WTC11 (cell line): Measurements from ENCODE around the gene AUP1. TPM values are rescaled to one million over a fixed set of nuclear protein-coding genes. Genes with fewer than 3 reads are reported as not detected.

Experiments used
- ATF1 ChIP-seq: sonication (generic); formaldehyde crosslinking; IDR thresholded peaks from 2 replicates; pipeline ENCODE4 v1.8.1; 2023; ENCODE audit warnings: mild to moderate bottlenecking, moderate library complexity, missing genetic modification reagents
- CREB1 ChIP-seq: sonication (generic); formaldehyde crosslinking; IDR thresholded peaks from 2 replicates; pipeline ENCODE4 v1.8.0; 2023; ENCODE audit warnings: mild to moderate bottlenecking, missing genetic modification reagents
- E2F5 ChIP-seq: sonication (generic); formaldehyde crosslinking; IDR thresholded peaks from 2 replicates; pipeline ENCODE4 v1.8.1; 2022; ENCODE audit warnings: mild to moderate bottlenecking, moderate library complexity, missing genetic modification reagents
- EMX1 ChIP-seq: fragments of 250-450 bp; sonication (Bioruptor Pico); IDR thresholded peaks from 2 replicates; pipeline ENCODE4 v1.8.0; 2021; ENCODE audit warnings: mild to moderate bottlenecking
- FOXK1 ChIP-seq: sonication (generic); formaldehyde crosslinking; IDR thresholded peaks from 2 replicates; pipeline ENCODE4 v1.8.0; 2022; ENCODE audit warnings: mild to moderate bottlenecking, moderate library complexity, missing genetic modification reagents
- FOXP1 ChIP-seq: sonication (generic); formaldehyde crosslinking; IDR thresholded peaks from 2 replicates; pipeline ENCODE4 v1.8.0; 2022; ENCODE audit warnings: missing genetic modification reagents, mild to moderate bottlenecking, moderate library complexity, borderline replicate concordance
- GRHL2 ChIP-seq: fragments of 250-450 bp; sonication (Bioruptor Pico); IDR thresholded peaks from 2 replicates; pipeline ENCODE4 v1.8.0; 2022; ENCODE audit warnings: mild to moderate bottlenecking, moderate library complexity; ENCODE audit not compliant: insufficient replicate concordance, severe bottlenecking
- KAT7 ChIP-seq: sonication (generic); formaldehyde crosslinking; IDR thresholded peaks from 2 replicates; pipeline ENCODE4 v1.8.1; 2023; ENCODE audit warnings: missing genetic modification reagents, mild to moderate bottlenecking, borderline replicate concordance
- MLX ChIP-seq: sonication (generic); formaldehyde crosslinking; IDR thresholded peaks from 2 replicates; pipeline ENCODE4 v1.8.1; 2023; ENCODE audit warnings: mild to moderate bottlenecking, missing genetic modification reagents, moderate library complexity
- NR1H2 ChIP-seq: sonication (generic); formaldehyde crosslinking; IDR thresholded peaks from 2 replicates; pipeline ENCODE4 v1.9.0; 2021; ENCODE audit warnings: mild to moderate bottlenecking, moderate library complexity, missing genetic modification reagents
- SMAD3 ChIP-seq: sonication (generic); formaldehyde crosslinking; IDR thresholded peaks from 2 replicates; pipeline ENCODE4 v1.8.0; 2022; ENCODE audit warnings: missing genetic modification reagents, mild to moderate bottlenecking, borderline replicate concordance
- STAT6 ChIP-seq: sonication (generic); formaldehyde crosslinking; conservative IDR thresholded peaks from 2 replicates; pipeline ENCODE4 v1.8.1; 2023; ENCODE audit warnings: mild to moderate bottlenecking, low read depth, missing genetic modification reagents, moderate library complexity
- TCF7 ChIP-seq: sonication (generic); formaldehyde crosslinking; IDR thresholded peaks from 2 replicates; pipeline ENCODE4 v1.8.0; 2022; ENCODE audit warnings: mild to moderate bottlenecking, low read depth, missing genetic modification reagents, moderate library complexity
- USF1 ChIP-seq: sonication (generic); formaldehyde crosslinking; IDR thresholded peaks from 2 replicates; pipeline ENCODE4 v1.8.0; 2022; ENCODE audit warnings: mild to moderate bottlenecking, missing genetic modification reagents
- USF2 ChIP-seq: sonication (generic); formaldehyde crosslinking; IDR thresholded peaks from 2 replicates; pipeline ENCODE4 v1.8.1; 2023; ENCODE audit warnings: mild to moderate bottlenecking, missing genetic modification reagents, moderate library complexity
- ZBTB21 ChIP-seq: sonication (generic); formaldehyde crosslinking; IDR thresholded peaks from 2 replicates; pipeline ENCODE4 v1.8.1; 2023; ENCODE audit warnings: mild to moderate bottlenecking, missing genetic modification reagents, borderline replicate concordance
- ZBTB43 ChIP-seq: sonication (generic); formaldehyde crosslinking; IDR thresholded peaks from 2 replicates; pipeline ENCODE4 v1.8.1; 2023; ENCODE audit warnings: mild to moderate bottlenecking, missing genetic modification reagents
- ZNF121 ChIP-seq: sonication (generic); formaldehyde crosslinking; IDR thresholded peaks from 2 replicates; pipeline ENCODE4 v1.8.0; 2023; ENCODE audit warnings: missing genetic modification reagents
- ZNF671 ChIP-seq: fragments of 250-450 bp; sonication (Bioruptor Pico); IDR thresholded peaks from 2 replicates; pipeline ENCODE4 v1.8.0; 2021; ENCODE audit warnings: mild to moderate bottlenecking
- total RNA-seq: library from RNA; stranded (reverse); gene quantifications from 3 replicates; pipeline ENCODE4 v1.2.3, GENCODE V29; 2021
- TF ChIP-seq, protein P1 (sequence below): fragments of 200-600 bp; IDR thresholded peaks from 2 replicates; pipeline ENCODE4 v1.8.0; 2022; ENCODE audit warnings: antibody characterized with exemption
- TF ChIP-seq, protein P2 (sequence below): sonication (generic); formaldehyde crosslinking; IDR thresholded peaks from 2 replicates; pipeline ENCODE4 v1.8.0; 2023; ENCODE audit warnings: missing genetic modification reagents, mild to moderate bottlenecking, borderline replicate concordance
- TF ChIP-seq, protein P3 (sequence below): sonication (generic); formaldehyde crosslinking; IDR thresholded peaks from 2 replicates; pipeline ENCODE4 v1.8.0; 2023; ENCODE audit warnings: mild to moderate bottlenecking, missing genetic modification reagents

Gene AUP1
- total RNA-seq, 1 experiment from 2014 or later = 84.9 TPM

DNA sequence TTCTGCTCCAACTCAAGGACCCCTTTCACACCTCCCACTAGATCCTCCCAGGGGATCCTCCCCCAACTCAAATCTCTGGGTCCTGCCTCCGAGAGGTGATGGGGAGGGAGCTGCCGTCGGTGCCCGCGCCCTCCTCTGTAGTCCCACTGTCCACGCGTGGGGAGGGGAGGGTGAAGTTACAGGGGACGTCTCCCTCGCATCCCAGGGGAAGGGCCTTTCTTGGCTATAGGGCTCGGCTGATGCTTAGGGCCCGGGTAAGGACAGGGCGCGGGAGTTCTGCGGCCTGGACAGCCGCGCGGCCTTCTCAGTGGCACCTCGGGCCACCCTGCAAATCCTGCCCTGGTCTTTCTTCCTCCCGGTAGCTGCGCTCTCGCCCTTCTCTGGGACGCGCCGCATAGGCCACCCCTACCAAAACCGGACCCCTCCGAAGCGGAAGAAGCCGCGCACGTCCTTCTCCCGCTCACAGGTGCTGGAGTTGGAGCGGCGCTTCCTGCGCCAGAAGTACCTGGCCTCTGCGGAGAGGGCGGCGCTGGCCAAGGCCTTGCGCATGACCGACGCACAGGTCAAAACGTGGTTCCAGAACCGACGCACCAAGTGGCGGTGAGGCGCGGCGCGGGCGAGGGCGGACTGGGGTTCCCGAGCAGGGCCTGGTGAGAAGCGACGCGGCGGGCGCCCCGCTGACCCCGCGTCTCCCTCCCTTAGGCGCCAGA is 14.1 kb downstream of the AUP1 start (continued):
- no peak for TF ChIP-seq ZBTB43
- TF ChIP-seq ZNF671 (CRISPR knock-in tag) = no peak
- no peak for TF ChIP-seq EMX1
- TF ChIP-seq ATF1 (CRISPR knock-in tag) = 0 out of 2 replicates have a peak, but pooled peaks have one; percentile 21
- TF ChIP-seq NR1H2 = no peak
- TF ChIP-seq SMAD3 = no peak
- TF ChIP-seq, protein P1, sequence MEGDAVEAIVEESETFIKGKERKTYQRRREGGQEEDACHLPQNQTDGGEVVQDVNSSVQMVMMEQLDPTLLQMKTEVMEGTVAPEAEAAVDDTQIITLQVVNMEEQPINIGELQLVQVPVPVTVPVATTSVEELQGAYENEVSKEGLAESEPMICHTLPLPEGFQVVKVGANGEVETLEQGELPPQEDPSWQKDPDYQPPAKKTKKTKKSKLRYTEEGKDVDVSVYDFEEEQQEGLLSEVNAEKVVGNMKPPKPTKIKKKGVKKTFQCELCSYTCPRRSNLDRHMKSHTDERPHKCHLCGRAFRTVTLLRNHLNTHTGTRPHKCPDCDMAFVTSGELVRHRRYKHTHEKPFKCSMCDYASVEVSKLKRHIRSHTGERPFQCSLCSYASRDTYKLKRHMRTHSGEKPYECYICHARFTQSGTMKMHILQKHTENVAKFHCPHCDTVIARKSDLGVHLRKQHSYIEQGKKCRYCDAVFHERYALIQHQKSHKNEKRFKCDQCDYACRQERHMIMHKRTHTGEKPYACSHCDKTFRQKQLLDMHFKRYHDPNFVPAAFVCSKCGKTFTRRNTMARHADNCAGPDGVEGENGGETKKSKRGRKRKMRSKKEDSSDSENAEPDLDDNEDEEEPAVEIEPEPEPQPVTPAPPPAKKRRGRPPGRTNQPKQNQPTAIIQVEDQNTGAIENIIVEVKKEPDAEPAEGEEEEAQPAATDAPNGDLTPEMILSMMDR = no peak
- no peak for TF ChIP-seq ZNF121 (CRISPR knock-in tag)
- no peak for TF ChIP-seq E2F5 (CRISPR knock-in tag)
- peak; percentile 91 for TF ChIP-seq MLX (CRISPR knock-in tag)
- TF ChIP-seq, protein P2, sequence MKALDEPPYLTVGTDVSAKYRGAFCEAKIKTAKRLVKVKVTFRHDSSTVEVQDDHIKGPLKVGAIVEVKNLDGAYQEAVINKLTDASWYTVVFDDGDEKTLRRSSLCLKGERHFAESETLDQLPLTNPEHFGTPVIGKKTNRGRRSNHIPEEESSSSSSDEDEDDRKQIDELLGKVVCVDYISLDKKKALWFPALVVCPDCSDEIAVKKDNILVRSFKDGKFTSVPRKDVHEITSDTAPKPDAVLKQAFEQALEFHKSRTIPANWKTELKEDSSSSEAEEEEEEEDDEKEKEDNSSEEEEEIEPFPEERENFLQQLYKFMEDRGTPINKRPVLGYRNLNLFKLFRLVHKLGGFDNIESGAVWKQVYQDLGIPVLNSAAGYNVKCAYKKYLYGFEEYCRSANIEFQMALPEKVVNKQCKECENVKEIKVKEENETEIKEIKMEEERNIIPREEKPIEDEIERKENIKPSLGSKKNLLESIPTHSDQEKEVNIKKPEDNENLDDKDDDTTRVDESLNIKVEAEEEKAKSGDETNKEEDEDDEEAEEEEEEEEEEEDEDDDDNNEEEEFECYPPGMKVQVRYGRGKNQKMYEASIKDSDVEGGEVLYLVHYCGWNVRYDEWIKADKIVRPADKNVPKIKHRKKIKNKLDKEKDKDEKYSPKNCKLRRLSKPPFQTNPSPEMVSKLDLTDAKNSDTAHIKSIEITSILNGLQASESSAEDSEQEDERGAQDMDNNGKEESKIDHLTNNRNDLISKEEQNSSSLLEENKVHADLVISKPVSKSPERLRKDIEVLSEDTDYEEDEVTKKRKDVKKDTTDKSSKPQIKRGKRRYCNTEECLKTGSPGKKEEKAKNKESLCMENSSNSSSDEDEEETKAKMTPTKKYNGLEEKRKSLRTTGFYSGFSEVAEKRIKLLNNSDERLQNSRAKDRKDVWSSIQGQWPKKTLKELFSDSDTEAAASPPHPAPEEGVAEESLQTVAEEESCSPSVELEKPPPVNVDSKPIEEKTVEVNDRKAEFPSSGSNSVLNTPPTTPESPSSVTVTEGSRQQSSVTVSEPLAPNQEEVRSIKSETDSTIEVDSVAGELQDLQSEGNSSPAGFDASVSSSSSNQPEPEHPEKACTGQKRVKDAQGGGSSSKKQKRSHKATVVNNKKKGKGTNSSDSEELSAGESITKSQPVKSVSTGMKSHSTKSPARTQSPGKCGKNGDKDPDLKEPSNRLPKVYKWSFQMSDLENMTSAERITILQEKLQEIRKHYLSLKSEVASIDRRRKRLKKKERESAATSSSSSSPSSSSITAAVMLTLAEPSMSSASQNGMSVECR (CRISPR knock-in tag) = peak; percentile 14; the same call in 1 of the 2 replicates
- TF ChIP-seq USF1 (CRISPR knock-in tag) = peak; percentile 47; the same call in 1 of the 2 replicates
- no peak for TF ChIP-seq ZBTB21 (CRISPR knock-in tag)
- no peak for TF ChIP-seq TCF7 (CRISPR knock-in tag)
- TF ChIP-seq, protein P3, sequence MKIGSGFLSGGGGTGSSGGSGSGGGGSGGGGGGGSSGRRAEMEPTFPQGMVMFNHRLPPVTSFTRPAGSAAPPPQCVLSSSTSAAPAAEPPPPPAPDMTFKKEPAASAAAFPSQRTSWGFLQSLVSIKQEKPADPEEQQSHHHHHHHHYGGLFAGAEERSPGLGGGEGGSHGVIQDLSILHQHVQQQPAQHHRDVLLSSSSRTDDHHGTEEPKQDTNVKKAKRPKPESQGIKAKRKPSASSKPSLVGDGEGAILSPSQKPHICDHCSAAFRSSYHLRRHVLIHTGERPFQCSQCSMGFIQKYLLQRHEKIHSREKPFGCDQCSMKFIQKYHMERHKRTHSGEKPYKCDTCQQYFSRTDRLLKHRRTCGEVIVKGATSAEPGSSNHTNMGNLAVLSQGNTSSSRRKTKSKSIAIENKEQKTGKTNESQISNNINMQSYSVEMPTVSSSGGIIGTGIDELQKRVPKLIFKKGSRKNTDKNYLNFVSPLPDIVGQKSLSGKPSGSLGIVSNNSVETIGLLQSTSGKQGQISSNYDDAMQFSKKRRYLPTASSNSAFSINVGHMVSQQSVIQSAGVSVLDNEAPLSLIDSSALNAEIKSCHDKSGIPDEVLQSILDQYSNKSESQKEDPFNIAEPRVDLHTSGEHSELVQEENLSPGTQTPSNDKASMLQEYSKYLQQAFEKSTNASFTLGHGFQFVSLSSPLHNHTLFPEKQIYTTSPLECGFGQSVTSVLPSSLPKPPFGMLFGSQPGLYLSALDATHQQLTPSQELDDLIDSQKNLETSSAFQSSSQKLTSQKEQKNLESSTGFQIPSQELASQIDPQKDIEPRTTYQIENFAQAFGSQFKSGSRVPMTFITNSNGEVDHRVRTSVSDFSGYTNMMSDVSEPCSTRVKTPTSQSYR (CRISPR knock-in tag) = peak; percentile 55; the same call in 1 of the 2 replicates
- no peak for TF ChIP-seq KAT7 (CRISPR knock-in tag)
- TF ChIP-seq STAT6 (CRISPR knock-in tag) = no peak
- TF ChIP-seq FOXP1 (CRISPR knock-in tag) = no peak
- TF ChIP-seq USF2 (CRISPR knock-in tag) = no peak
- TF ChIP-seq CREB1 = no peak
- no peak for TF ChIP-seq GRHL2 (CRISPR knock-in tag)
- TF ChIP-seq FOXK1 (CRISPR knock-in tag) = no peak; the same call in 1 of the 2 replicates
